Endothelial cell of umbilical vein (primary cell): ENCODE data around the gene TMEM179B.

Source experiments
- CTCF ChIP-seq, 2 donors: IDR thresholded peaks; 1 replicate in 1 of 2; 2 replicates in 1 of 2; pipeline ENCODE4 v1.5.1; 2011; ENCODE audit warnings: low read length in 2 of 2, mild to moderate bottlenecking in 2 of 2, moderate library complexity in 2 of 2, control low read depth in 1 of 2, inconsistent platforms in 1 of 2, low read depth in 1 of 2; ENCODE audit not compliant: insufficient read depth in 1 of 2; ENCODE audit errors: extremely low read depth in 1 of 2
- MAX ChIP-seq: IDR thresholded peaks from 2 replicates; pipeline ENCODE4 v1.6.1; 2011; ENCODE audit not compliant: insufficient read depth, insufficient read length
- POLR2A ChIP-seq: IDR thresholded peaks from 2 replicates; pipeline ENCODE4 v1.6.1; 2012; ENCODE audit warnings: low read depth, mild to moderate bottlenecking, control low read depth, low read length

- TF ChIP-seq CTCF (IDR thresholded peaks at IDR 0.05; ENCODE audit: extremely low read depth in 1 of 2, insufficient read depth in 1 of 2, low read depth in 1 of 2, low read length in 2 of 2) (no peak), MAX (no peak), POLR2A (no peak)
Observed at GRCh38 chr11:62823677-62824076, 36.5 kb downstream of the TMEM179B start.
